GM18868 (cell line): ENCODE measurements around the gene OVCA2.

Source experiments
- ATAC-seq: cut with Tn5 transposase; IDR thresholded peaks from one replicate; pipeline ENCODE4 v1.9.1; 2021; ENCODE audit warnings: mild to moderate bottlenecking, moderate library complexity; ENCODE audit not compliant: unreplicated experiment

Gene OVCA2

GRCh38 chr17:2053380-2054261 is 11.8 kb downstream of the OVCA2 start:
- ATAC-seq: no peak

GRCh38 chr17:2054262-2054511 is 12.4 kb downstream of the OVCA2 start:
- no peak for ATAC-seq

- ATAC-seq: no peak
Measured at GRCh38 chr17:2054512-2055291, 12.9 kb downstream of the OVCA2 start, which contains the start of gene HIC1. Gene HIC1 (plus strand): TSS chr17:2055103. CDS start chr17:2056691, 1,588 bp downstream.

GRCh38 chr17:2055292-2056205 is 13.7 kb downstream of the OVCA2 start:
- ATAC-seq: no peak

- no peak for ATAC-seq
Measured at GRCh38 chr17:2056206-2057174, 14.7 kb downstream of the OVCA2 start.

GRCh38 chr17:2057175-2057759 is 15.4 kb downstream of the OVCA2 start:
- ATAC-seq: no peak

- ATAC-seq: no peak
Measured at GRCh38 chr17:2057760-2058585, 16.2 kb downstream of the OVCA2 start.

GRCh38 chr17:2058586-2059546 is 17.0 kb downstream of the OVCA2 start:
- ATAC-seq: no peak

- no peak for ATAC-seq
Measured at GRCh38 chr17:2059547-2060384, 17.9 kb downstream of the OVCA2 start.

- ATAC-seq: no peak
Measured at GRCh38 chr17:2060385-2060658, 18.5 kb downstream of the OVCA2 start.

- ATAC-seq: no peak
Measured at GRCh38 chr17:2060681-2061440, 19.0 kb downstream of the OVCA2 start.

- no peak for ATAC-seq
Measured at GRCh38 chr17:2061441-2061958, 19.7 kb downstream of the OVCA2 start.

GRCh38 chr17:2062571-2063183 is 20.9 kb downstream of the OVCA2 start:
- no peak for ATAC-seq

- no peak for ATAC-seq
Measured at GRCh38 chr17:2063261-2064146, 21.7 kb downstream of the OVCA2 start.

- ATAC-seq: no peak
Measured at GRCh38 chr17:2064147-2064489, 22.3 kb downstream of the OVCA2 start.
